ENCODE results near the gene CCDC12.

Gene CCDC12

DNA sequence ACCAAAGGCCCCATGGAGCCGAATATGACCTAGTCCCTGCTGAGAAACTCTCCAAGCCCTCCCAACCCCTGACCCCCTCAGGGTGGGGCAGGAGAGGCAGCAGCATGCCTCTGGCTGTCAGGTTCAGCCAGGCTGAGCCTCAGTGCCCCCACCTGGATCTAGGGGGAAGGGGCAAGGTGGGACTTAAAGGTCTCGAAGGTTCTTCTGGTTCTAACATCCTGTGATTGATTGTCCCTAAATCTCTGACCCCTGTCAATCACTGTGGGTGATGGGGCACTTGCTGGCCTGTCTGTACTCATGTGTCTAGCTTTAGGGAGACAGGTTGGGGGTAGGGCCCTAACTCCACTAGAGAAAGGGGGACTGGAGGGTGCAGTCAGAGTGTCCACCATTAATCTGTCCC, 16.7 kb upstream of the CCDC12 start:
- Histone ChIP-seq H3K27ac (replicated peaks) (no peak overlapping the region), H3K4me3 (replicated peaks; ENCODE audit: insufficient read depth, low read length) (no peak overlapping the region), H3K27me3 (ENCODE audit: insufficient read depth, poor library complexity, severe bottlenecking) (no peaks in the 10 kb centered on the region)
- TF ChIP-seq, protein P1, sequence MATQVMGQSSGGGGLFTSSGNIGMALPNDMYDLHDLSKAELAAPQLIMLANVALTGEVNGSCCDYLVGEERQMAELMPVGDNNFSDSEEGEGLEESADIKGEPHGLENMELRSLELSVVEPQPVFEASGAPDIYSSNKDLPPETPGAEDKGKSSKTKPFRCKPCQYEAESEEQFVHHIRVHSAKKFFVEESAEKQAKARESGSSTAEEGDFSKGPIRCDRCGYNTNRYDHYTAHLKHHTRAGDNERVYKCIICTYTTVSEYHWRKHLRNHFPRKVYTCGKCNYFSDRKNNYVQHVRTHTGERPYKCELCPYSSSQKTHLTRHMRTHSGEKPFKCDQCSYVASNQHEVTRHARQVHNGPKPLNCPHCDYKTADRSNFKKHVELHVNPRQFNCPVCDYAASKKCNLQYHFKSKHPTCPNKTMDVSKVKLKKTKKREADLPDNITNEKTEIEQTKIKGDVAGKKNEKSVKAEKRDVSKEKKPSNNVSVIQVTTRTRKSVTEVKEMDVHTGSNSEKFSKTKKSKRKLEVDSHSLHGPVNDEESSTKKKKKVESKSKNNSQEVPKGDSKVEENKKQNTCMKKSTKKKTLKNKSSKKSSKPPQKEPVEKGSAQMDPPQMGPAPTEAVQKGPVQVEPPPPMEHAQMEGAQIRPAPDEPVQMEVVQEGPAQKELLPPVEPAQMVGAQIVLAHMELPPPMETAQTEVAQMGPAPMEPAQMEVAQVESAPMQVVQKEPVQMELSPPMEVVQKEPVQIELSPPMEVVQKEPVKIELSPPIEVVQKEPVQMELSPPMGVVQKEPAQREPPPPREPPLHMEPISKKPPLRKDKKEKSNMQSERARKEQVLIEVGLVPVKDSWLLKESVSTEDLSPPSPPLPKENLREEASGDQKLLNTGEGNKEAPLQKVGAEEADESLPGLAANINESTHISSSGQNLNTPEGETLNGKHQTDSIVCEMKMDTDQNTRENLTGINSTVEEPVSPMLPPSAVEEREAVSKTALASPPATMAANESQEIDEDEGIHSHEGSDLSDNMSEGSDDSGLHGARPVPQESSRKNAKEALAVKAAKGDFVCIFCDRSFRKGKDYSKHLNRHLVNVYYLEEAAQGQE (IDR thresholded peaks at IDR 0.05; ENCODE audit: insufficient replicate concordance, low read depth) = no peak
- TF ChIP-seq, protein P2, sequence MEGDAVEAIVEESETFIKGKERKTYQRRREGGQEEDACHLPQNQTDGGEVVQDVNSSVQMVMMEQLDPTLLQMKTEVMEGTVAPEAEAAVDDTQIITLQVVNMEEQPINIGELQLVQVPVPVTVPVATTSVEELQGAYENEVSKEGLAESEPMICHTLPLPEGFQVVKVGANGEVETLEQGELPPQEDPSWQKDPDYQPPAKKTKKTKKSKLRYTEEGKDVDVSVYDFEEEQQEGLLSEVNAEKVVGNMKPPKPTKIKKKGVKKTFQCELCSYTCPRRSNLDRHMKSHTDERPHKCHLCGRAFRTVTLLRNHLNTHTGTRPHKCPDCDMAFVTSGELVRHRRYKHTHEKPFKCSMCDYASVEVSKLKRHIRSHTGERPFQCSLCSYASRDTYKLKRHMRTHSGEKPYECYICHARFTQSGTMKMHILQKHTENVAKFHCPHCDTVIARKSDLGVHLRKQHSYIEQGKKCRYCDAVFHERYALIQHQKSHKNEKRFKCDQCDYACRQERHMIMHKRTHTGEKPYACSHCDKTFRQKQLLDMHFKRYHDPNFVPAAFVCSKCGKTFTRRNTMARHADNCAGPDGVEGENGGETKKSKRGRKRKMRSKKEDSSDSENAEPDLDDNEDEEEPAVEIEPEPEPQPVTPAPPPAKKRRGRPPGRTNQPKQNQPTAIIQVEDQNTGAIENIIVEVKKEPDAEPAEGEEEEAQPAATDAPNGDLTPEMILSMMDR (IDR thresholded peaks at IDR 0.05; ENCODE audit: insufficient read depth, low read length) = no peak
- TF ChIP-seq POLR2AphosphoS5 (IDR thresholded peaks at IDR 0.05; ENCODE audit: low read depth) = no peak
- TF ChIP-seq GABPA (IDR thresholded peaks at IDR 0.05; ENCODE audit: low read depth) = no peak
- no peak for TF ChIP-seq SPI1 (IDR thresholded peaks at IDR 0.05; ENCODE audit: borderline replicate concordance, low read depth)
- no peak for DNase-seq (ENCODE audit: low read depth in 1 of 2, low spot score in 1 of 2)

DNA sequence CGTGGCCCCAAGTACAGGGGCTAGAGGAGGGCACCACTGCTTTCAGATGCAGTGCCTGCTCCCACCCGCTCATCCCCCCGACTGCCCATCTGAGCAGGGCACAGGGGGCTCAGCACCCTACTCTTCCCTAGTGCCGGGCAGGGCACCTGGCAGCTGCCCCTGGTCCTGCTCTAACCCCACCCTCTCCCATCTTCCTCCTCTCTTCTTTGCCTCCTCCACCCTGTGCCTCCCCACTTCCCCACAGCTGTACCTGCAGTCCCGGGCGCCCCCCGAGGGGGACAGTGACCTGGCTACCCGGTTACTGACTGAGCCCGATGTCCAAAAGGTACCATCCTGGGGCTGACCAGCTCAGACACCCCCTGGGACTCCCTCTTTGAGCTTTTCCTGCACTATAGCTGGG, 15.7 kb upstream of the CCDC12 start:
- H3K27ac ChIP-seq (replicated peaks) = no peak overlapping the region
- TF ChIP-seq, protein P2 (IDR thresholded peaks at IDR 0.05; ENCODE audit: insufficient read depth, low read length) = no peak
- no peak for TF ChIP-seq SPI1 (IDR thresholded peaks at IDR 0.05; ENCODE audit: borderline replicate concordance, low read depth)
- no peak for TF ChIP-seq GABPA (IDR thresholded peaks at IDR 0.05; ENCODE audit: low read depth)
- TF ChIP-seq POLR2AphosphoS5 (IDR thresholded peaks at IDR 0.05; ENCODE audit: low read depth) = no peak; the same call in 1 of the 2 replicates
- TF ChIP-seq, protein P1 (IDR thresholded peaks at IDR 0.05; ENCODE audit: insufficient replicate concordance, low read depth) = no peak
- no peak for DNase-seq (ENCODE audit: low read depth in 1 of 2, low spot score in 1 of 2)
- no peaks in the 10 kb centered on the region for H3K27me3 ChIP-seq (ENCODE audit: insufficient read depth, poor library complexity, severe bottlenecking)
- no peak overlapping the region for H3K4me3 ChIP-seq (replicated peaks; ENCODE audit: insufficient read depth, low read length)

DNA sequence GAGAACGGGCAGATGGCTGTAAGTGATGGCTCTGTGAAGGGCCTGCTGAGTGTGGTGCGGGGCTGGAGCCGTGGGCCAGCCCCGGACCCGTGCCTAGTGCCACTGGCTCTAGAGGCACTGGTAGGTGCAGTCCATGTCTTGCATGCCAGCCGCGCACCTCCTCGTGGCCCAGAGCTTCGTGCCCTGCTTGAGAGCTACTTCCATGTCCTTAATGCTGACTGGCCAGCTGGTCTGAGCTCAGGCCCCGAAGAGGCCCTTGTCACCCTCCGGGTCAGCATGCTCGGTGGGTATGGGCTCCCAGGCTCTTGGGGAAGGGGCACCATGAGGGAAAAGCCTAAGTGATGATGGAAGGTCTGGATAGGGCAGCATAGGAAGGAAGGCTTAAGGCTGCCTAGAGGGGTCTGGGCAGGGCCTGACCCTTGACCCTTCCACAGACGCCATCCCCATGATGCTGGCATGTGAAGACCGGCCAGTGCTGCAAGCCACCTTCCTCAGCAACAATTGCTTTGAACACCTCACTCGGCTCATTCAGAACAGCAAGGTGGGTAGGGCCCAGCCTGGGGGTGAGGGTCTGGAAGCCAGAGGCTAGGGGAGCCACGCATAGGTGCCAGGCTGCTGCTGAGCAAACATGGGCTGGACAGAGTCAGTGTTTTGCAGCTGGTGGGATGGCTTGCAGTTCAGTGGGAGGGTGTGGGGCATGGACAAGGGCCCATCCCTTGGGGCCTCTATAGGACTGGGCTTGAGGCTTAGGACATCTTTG, 15.0 kb upstream of the CCDC12 start:
- H3K27me3 ChIP-seq (ENCODE audit: insufficient read depth, poor library complexity, severe bottlenecking) = no peaks in the 10 kb centered on the region
- no peak for DNase-seq (ENCODE audit: low read depth in 1 of 2, low spot score in 1 of 2)
- H3K4me3 ChIP-seq (replicated peaks; ENCODE audit: insufficient read depth, low read length) = no peak overlapping the region
- H3K27ac ChIP-seq (replicated peaks) = peak overlapping the region; percentile 88
- no peak for TF ChIP-seq GABPA (IDR thresholded peaks at IDR 0.05; ENCODE audit: low read depth)
- TF ChIP-seq, protein P1 (IDR thresholded peaks at IDR 0.05; ENCODE audit: insufficient replicate concordance, low read depth) = no peak

Data from HL-60 (cell line).